Measurements from ENCODE around the gene KCNMB2. TPM values are rescaled to one million over a fixed set of nuclear protein-coding genes. Genes with fewer than 3 reads are reported as not detected.

KCNMB2 gene
- total RNA-seq, 1 donor from 2014 or later, result 15.2 TPM

DNA sequence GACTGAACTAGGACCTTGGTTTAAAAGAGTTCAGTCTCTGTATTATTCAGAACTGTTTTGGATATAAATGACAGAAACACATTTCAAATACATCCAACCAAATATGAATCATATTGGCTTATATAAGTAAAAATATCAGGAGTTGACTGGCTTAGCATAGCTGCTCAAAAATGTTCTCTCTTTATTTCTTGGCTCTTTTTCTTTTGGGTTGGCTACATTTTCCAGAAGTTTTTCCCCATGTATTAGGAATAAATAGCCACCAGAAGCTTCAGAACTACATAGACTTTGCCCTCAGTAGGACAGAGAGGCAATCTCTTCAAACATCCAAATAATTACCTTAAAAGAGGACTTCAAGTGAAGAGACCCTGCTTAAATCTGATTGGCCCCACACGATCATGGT, 32.7 kb downstream of the KCNMB2 start:
- DNase-seq (ENCODE audit: low spot score), result no peak

- DNase-seq (ENCODE audit: low spot score), result no peak
Measured at GRCh38 chr3:178569826-178570225, 33.6 kb downstream of the KCNMB2 start.

DNA sequence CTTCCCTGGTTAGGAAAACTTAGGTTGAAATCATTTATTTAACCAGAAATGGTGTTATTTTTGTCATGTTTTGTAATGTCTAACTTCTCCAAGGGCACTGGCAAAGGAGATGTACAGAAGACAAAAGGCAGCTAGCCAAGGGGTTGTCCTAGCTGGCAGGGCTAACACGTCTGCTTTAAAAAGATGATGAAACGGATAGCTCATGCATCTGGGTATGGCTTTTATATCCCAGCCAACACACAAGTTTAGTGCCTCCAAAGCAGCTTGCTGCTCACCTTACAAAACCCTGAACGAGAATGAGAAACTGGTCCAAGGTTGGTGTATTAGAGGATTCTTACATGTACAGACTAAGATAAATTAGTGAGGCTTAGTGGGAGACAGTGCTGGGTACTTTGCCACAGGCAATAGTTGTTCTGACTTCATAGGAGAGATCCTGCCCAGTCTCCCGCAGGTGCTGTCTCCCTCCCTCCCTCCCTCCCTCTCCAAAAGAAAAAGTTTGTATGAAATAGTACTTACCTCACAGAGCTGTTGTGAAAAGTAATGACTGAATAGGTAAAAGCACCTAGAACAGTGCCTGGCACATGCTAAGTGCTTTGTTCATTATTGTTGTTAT, 47.8 kb downstream of the KCNMB2 start:
- DNase-seq (ENCODE audit: low spot score), result no peak

DNA sequence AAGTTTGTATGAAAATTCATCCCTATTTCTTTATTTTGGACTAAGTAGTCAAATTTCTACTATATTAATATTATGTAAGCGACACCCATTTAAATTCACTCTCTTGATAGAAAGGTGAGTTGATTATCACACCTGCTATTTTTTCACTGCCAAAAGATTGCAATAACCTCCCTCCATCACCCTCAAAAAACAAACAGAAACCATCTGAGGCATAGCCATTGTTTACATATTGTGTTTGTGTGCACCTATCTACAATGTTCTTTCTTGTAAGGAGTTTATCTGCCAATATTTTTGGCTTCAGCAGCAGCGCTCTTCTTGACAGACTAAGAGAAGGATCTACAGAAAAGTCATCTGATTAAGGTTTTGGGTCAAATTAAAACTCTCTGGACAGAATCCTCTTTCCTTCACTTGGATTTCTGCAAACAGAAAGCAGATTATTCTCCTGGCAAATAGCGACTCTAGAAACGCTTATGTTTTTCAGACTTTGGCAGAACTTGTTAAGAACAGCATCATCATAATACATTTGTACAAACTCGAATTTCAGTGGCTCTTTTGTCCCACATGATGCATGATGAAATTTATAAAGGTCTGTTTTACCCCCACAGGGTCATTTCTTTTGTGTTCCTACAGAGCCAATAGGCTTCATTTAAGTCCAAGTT, 48.6 kb downstream of the KCNMB2 start:
- DNase-seq (ENCODE audit: low spot score), result peak; percentile 44

DNA sequence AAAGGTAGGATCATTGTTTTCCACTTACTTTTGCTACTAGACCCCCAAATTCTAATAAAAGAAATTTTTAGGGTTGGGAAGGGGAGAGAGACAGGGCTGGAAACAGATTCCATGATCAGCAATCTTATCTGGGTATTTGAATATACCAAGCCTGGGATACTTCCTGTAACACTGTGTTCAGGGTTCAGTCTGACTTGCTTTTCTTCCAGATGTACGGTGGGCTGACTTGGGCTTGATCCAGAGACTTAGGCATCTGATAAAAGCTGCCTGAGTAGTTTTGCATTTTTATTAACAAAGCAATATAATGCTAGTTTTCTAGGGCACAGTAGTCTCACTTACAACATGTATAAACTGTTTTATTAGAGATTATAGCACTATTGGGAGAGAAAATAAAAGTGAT, 49.2 kb downstream of the KCNMB2 start:
- DNase-seq (ENCODE audit: low spot score), result no peak

DNA sequence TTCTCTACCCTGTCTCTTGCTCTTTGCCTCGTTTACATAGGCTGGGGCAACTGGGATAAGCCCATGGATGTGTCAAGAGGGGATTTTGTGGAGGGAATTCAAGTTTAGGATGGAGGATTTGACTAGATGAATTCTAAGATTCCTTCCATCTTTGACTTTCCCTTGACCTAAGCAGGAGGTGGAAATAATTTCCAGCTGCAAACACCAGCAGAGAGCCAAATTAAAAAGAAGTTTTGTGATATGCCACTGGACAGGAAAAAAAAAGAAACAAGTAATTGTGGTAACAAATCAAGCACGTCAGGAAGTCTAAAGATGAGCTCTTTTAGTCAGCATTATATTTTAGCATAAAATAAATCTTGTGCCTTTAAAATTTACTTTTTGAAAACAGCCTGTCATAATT, 49.8 kb downstream of the KCNMB2 start:
- no peak for DNase-seq (ENCODE audit: low spot score)

DNA sequence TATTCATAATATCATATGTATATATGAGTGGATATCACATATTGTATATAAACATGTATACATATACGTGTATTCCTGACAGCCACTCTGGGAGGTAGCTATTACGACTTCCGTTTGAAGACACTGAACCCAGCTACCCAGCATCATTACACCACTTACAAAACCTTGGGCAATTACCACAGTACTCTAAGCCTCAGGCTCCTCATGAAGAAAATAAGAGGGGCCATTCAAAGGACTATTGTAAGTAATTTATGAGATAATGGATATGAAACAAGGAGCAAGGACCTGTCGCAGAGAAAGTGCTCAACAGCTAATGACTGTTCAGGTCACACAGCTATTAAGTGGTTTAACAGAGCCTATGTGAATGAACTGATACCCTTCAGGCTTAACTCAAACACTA, 52.4 kb downstream of the KCNMB2 start:
- no peak for DNase-seq (ENCODE audit: low spot score)

GRCh38 chr3:178593786-178594185, 57.5 kb downstream of the KCNMB2 start:
- no peak for DNase-seq (ENCODE audit: low spot score)

GRCh38 chr3:178597371-178597770, 61.1 kb downstream of the KCNMB2 start:
- DNase-seq (ENCODE audit: low spot score), result no peak

- no peak for DNase-seq (ENCODE audit: low spot score)
Measured at GRCh38 chr3:178602856-178603255, 66.6 kb downstream of the KCNMB2 start.

DNA sequence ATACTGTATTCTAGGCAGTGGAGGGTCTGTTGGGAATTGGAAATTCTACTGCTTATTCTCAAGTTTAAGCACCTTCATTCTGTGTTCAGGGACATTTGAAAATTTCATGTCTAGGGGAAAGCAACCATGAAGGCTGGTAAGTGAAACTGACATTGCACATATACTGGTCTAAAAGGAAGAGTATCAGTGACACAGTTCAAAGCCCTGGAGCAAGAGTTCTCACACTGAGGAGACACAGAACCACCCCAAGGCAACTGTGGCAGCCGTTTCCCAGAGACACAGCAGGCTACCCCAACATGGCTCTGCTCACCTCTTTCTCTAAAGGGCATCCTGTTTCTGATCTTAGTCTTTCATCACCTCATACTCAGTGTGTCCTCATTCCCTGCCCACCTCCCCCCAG, 67.5 kb downstream of the KCNMB2 start:
- DNase-seq (ENCODE audit: low spot score), result no peak

GRCh38 chr3:178618197-178618596, 82.0 kb downstream of the KCNMB2 start:
- DNase-seq (ENCODE audit: low spot score), result peak; percentile 91

DNA sequence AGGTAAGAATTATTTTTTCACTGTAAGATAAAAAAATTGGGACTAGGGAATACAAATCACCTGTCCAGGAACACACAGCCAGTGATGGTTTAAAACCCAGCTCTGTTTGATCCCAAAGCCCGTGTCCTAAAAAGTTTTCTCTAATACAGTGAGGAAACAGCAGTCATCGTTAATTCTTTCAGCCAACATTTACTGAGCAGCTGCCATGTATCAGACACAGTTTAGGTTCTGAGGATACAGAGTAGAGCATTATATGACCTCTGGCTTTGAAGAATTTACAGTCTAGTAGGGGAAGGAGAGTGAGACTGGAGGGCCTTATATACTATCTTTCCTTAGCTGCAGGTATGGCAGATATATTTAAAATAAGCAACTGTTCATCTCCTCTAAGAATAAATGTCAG, 82.7 kb downstream of the KCNMB2 start:
- DNase-seq (ENCODE audit: low spot score), result peak; percentile 68

GRCh38 chr3:178623666-178624255, 87.5 kb downstream of the KCNMB2 start:
- DNase-seq (ENCODE audit: low spot score), result peak; percentile 13

DNA sequence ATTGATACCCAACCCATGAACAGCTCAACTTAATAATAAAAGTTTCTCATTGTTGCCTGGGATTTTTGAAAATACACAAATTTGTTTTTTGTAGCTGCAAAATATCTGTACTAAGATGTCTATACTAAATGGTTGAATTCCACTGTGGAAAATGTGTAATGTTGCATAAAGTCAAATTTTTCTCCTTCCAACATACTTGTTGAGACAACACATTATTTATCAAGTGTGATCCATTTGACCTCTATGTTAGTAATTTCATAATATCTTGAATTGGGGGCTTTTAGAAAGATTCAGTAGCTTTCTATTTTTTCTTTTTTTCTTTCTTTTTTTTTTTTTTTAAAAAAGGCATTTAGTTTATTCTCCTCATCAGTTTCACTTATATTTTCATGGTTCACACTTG, 88.0 kb downstream of the KCNMB2 start:
- no peak for DNase-seq (ENCODE audit: low spot score)

DNA sequence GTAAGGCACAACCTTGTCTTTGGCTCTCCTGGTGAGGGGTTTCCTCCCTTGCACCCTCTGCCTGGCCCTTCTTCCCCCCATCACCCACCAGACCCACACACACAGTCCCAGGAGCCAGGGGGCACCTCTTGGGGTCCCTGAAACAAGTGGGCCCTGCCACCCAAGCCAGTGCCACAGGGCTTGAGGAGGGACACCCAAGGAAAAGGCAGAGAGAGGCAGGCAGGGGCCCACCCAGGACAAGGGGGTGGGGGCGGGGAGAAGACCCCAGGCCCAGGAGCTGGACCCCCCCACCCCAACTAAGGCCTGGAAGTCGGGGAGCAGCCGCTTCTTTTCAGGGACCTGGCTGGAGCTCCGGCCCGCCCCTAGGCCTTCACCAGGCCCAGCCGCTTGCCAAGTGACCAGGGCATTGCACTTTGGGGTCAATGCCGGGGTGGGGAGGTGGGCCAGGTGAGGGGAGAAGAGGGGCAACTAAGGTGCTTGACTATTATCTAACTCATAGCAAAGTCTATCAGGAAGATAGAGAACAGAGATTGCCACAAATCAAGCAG, 88.9 kb downstream of the KCNMB2 start:
- no peak for DNase-seq (ENCODE audit: low spot score)

DNA sequence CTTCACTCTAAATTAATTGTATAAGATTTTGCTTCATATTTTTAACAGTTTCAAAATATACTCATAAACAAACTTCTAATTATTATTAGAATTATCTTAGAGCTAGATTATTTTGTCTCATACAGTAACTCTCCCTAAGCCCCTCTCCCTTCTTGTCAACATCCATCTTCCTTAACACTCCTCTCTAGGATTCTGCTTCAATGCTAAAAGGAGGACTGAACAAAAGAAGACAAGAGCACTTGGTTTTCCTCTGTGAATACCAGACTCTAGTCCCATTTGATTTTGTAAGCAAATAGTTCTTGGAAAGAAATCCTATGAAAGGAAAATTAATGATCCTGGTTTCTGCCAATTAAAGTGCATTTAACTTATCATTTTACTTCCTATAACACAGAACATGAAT, 91.8 kb downstream of the KCNMB2 start:
- no peak for DNase-seq (ENCODE audit: low spot score)

DNA sequence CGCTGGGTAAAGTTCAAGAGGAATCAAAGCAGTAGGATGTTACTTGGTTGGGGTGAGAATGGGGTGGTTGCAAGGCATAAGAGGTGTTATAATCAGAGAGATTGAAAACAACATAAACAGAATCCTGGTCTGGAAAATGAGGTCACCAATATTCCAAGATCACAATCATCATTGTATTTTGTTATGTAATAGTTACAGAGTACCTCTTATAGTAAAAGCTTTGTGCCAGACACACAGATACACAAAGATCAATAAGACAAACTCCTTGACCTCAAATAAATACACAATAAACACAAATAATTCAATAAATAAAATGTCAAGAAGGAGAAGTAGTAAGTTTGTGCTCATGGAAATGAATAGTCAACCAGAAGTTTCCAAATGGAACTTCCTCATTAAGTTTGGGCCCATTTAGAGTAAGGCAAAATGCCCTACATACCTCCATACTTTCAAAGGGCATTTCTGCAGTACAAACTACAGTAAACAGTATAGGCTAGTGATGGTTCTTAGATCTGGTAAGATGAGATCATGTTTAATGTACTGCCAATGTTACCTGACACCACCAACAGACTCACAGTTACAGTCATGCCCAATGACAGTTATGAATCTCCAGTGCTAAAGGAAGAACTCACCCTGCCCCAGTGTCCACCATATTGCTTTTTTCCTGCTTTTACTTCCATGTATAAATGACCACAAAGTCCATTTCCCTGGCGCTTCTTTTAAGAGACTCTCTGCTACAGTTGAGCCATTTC, 93.4 kb downstream of the KCNMB2 start:
- no peak for DNase-seq (ENCODE audit: low spot score)

- no peak for DNase-seq (ENCODE audit: low spot score)
Measured at GRCh38 chr3:178631950-178632349, 95.7 kb downstream of the KCNMB2 start.

GRCh38 chr3:178634975-178635374, 98.7 kb downstream of the KCNMB2 start:
- no peak for DNase-seq (ENCODE audit: low spot score)

GRCh38 chr3:178637802-178638201, 101.6 kb downstream of the KCNMB2 start:
- no peak for DNase-seq (ENCODE audit: low spot score)

GRCh38 chr3:178645503-178645902, 109.3 kb downstream of the KCNMB2 start:
- DNase-seq (ENCODE audit: low spot score), result no peak
